Smooth muscle cell (in vitro differentiated cells): ENCODE data around the gene VAV2. TPM values are rescaled to one million over a fixed set of nuclear protein-coding genes. Genes with fewer than 3 reads are reported as not detected.

Experiments used
- DNase-seq: peaks from one replicate; lab custom pipeline; 2025; ENCODE audit not compliant: unreplicated experiment; lab: John Stamatoyannopoulos, UW
- H2AFZ ChIP-seq: fragments of 200-600 bp; sonication (generic); 2 replicates; pipeline ENCODE4 v1.6.0; 2016; ENCODE audit warnings: antibody characterized with exemption, low read depth, mild to moderate bottlenecking
- H3F3A ChIP-seq: fragments of 200-600 bp; sonication (generic); 2 replicates; pipeline ENCODE4 v1.6.0; 2017; ENCODE audit warnings: antibody characterized with exemption, low read depth
- H3K27ac ChIP-seq: fragments of 200-600 bp; sonication (generic); 2 replicates; pipeline ENCODE4 v1.5.1; 2016; ENCODE audit warnings: low read depth, mild to moderate bottlenecking
- H3K27me3 ChIP-seq: fragments of 200-600 bp; sonication (generic); 2 replicates; pipeline ENCODE4 v1.6.1; 2016; ENCODE audit warnings: low read depth, mild to moderate bottlenecking
- H3K36me3 ChIP-seq: fragments of 200-600 bp; sonication (generic); 2 replicates; pipeline ENCODE4 v1.5.1; 2016; ENCODE audit warnings: low read depth
- H3K4me1 ChIP-seq: fragments of 200-600 bp; sonication (generic); 2 replicates; pipeline ENCODE4 v1.5.1; 2016; ENCODE audit warnings: low read depth
- H3K4me2 ChIP-seq: fragments of 200-600 bp; sonication (generic); 2 replicates; pipeline ENCODE4 v1.6.0; 2016; ENCODE audit warnings: mild to moderate bottlenecking
- H3K4me3 ChIP-seq: fragments of 200-600 bp; sonication (generic); 2 replicates; pipeline ENCODE4 v1.5.1; 2016; ENCODE audit warnings: mild to moderate bottlenecking
- H3K79me2 ChIP-seq: fragments of 200-600 bp; sonication (generic); 2 replicates; pipeline ENCODE4 v1.6.0; 2016; ENCODE audit warnings: low read depth, mild to moderate bottlenecking
- H3K9ac ChIP-seq: fragments of 200-600 bp; sonication (generic); 2 replicates; pipeline ENCODE4 v1.6.0; 2016; ENCODE audit warnings: low read depth
- H3K9me3 ChIP-seq: fragments of 200-600 bp; sonication (generic); replicated peaks from 2 replicates; pipeline ENCODE4 v1.5.1; 2016; ENCODE audit warnings: low read depth
- H4K20me1 ChIP-seq: fragments of 200-600 bp; sonication (generic); 2 replicates; pipeline ENCODE4 v1.6.0; 2016; ENCODE audit warnings: low read depth
- WGBS: methylation state at CpG from one replicate; pipeline ENCODE4 v1.1.7; 2016; ENCODE audit warnings: low lambda C conversion rate; 5-methylcytosine and 5-hydroxymethylcytosine counted together
- polyA plus RNA-seq: library from polyadenylated mRNA; unstranded; fragments of >200 nt; fragmentation: Nextera tagmentation; extraction: Ambion mirVana; gene quantifications from 2 replicates; pipeline ENCODE4 v1.2.1, GENCODE V29; 2016
- total RNA-seq: library from RNA; depleted of rRNA; stranded (reverse); fragments of >200 nt; gene quantifications from 2 replicates; pipeline ENCODE4 v1.2.3, GENCODE V29; 2014
- TF ChIP-seq, protein P1 (sequence below): fragments of 200-600 bp; sonication (generic); IDR thresholded peaks from 2 replicates; pipeline ENCODE4 v1.5.1; 2017; ENCODE audit warnings: borderline replicate concordance, mild to moderate bottlenecking, antibody characterized with exemption; ENCODE audit not compliant: insufficient read depth, poor library complexity, severe bottlenecking

VAV2 gene
- total and polyA plus RNA-seq, 2 experiments from 2014 or later = 26.2 to 35.3 TPM

- Histone ChIP-seq H4K20me1 (peaks cover 96% of the 10 kb centered on the region), H3K4me1 (no peaks in the 10 kb centered on the region), H3K9me3 (no peaks in the 10 kb centered on the region), H3K4me2 (no peak overlapping the region), H3K27me3 (no peaks in the 10 kb centered on the region), H3K9ac (no peak overlapping the region), H3K4me3 (no peak overlapping the region), H3K27ac (no peak overlapping the region), H2AFZ (no peak overlapping the region), H3K79me2 (peaks cover 70% of the 10 kb centered on the region), H3K36me3 (no peaks in the 10 kb centered on the region), H3F3A (no peaks in the 10 kb centered on the region)
- 88% methylated on average over 21 of the region's 23 CpGs for WGBS
- DNase-seq = no peak
- TF ChIP-seq, protein P1, sequence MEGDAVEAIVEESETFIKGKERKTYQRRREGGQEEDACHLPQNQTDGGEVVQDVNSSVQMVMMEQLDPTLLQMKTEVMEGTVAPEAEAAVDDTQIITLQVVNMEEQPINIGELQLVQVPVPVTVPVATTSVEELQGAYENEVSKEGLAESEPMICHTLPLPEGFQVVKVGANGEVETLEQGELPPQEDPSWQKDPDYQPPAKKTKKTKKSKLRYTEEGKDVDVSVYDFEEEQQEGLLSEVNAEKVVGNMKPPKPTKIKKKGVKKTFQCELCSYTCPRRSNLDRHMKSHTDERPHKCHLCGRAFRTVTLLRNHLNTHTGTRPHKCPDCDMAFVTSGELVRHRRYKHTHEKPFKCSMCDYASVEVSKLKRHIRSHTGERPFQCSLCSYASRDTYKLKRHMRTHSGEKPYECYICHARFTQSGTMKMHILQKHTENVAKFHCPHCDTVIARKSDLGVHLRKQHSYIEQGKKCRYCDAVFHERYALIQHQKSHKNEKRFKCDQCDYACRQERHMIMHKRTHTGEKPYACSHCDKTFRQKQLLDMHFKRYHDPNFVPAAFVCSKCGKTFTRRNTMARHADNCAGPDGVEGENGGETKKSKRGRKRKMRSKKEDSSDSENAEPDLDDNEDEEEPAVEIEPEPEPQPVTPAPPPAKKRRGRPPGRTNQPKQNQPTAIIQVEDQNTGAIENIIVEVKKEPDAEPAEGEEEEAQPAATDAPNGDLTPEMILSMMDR = no peak
Measured at GRCh38 chr9:133930682-133931485, 61.2 kb downstream of the VAV2 start.

GRCh38 chr9:133930046-133930681 lies 62.0 kb downstream of the VAV2 start:
- WGBS = 76% methylated on average over 20 of the region's 20 CpGs
- TF ChIP-seq, protein P1 = no peak
- Histone ChIP-seq H3K27me3 (no peaks in the 10 kb centered on the region), H4K20me1 (peaks cover 96% of the 10 kb centered on the region), H3K36me3 (no peaks in the 10 kb centered on the region), H3K4me3 (no peak overlapping the region), H3K9ac (no peak overlapping the region), H2AFZ (no peak overlapping the region), H3K4me1 (no peaks in the 10 kb centered on the region), H3K27ac (no peak overlapping the region), H3F3A (no peaks in the 10 kb centered on the region), H3K79me2 (peaks cover 74% of the 10 kb centered on the region), H3K9me3 (no peaks in the 10 kb centered on the region), H3K4me2 (no peak overlapping the region)
- no peak for DNase-seq

DNA sequence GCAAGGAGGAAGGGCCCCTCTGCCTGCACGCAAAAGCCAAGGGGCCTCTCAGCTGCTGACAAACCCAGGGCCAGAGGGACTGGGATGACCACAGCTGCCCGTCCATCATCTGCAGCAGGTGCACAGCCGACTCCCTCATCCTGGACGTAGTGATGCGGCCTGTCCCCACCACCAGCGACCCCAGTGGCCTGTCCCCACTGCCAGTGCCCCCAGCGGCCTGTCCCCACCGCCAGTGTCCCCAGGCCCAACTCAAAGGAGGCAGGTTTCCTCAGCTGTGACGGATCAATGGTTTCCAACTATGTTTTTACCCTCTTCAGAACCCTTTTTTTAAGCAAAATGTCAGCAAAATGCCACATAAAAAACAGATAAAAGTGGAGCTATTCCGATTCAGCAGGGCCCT lies 62.5 kb downstream of the VAV2 start:
- no peaks in the 10 kb centered on the region for H3K36me3 ChIP-seq
- no peak overlapping the region for H3K9ac ChIP-seq
- H4K20me1 ChIP-seq = peaks cover 96% of the 10 kb centered on the region
- H3K27ac ChIP-seq = no peak overlapping the region
- H3K9me3 ChIP-seq = no peaks in the 10 kb centered on the region
- no peaks in the 10 kb centered on the region for H3K4me1 ChIP-seq
- H3K4me3 ChIP-seq = no peak overlapping the region
- TF ChIP-seq, protein P1 = no peak
- no peak overlapping the region for H3K4me2 ChIP-seq
- H2AFZ ChIP-seq = no peak overlapping the region
- no peak for DNase-seq
- WGBS = 98% methylated on average over 9 of the region's 10 CpGs
- H3K27me3 ChIP-seq = no peaks in the 10 kb centered on the region
- no peaks in the 10 kb centered on the region for H3F3A ChIP-seq
- peaks cover 75% of the 10 kb centered on the region for H3K79me2 ChIP-seq
